Skeletal muscle satellite cell (primary cell): ENCODE data around the gene FOXD4L4. TPM values are rescaled to one million over a fixed set of nuclear protein-coding genes. Genes with fewer than 3 reads are reported as not detected.
"Not testable (repeated sequence)": the region's sequence is repeated elsewhere in the genome, so short reads cannot be mapped to it uniquely, and the experiment has no call there.

Source experiments
- H3K27me3 ChIP-seq: 2 replicates; pipeline ENCODE4 v1.7.0; 2013; ENCODE audit warnings: low read length; ENCODE audit not compliant: control insufficient read depth, insufficient read depth
- H3K36me3 ChIP-seq: 2 replicates; pipeline ENCODE4 v1.7.0; 2013; ENCODE audit warnings: mild to moderate bottlenecking, control low read depth, low read length; ENCODE audit not compliant: insufficient read depth
- H3K4me1 ChIP-seq: 2 replicates; pipeline ENCODE4 v1.7.0; 2013; ENCODE audit warnings: low read length; ENCODE audit not compliant: control insufficient read depth, insufficient read depth
- H3K4me2 ChIP-seq: 2 replicates; pipeline ENCODE4 v1.7.0; 2013; ENCODE audit warnings: mild to moderate bottlenecking, low read length
- H3K4me3 ChIP-seq: 2 replicates; pipeline ENCODE4 v1.7.0; 2013; ENCODE audit warnings: low read length
- H3K9ac ChIP-seq: 2 replicates; pipeline ENCODE4 v1.7.0; 2013; ENCODE audit warnings: mild to moderate bottlenecking, low read depth, low read length, moderate library complexity
- H3K9me3 ChIP-seq: replicated peaks from 2 replicates; pipeline ENCODE4 v1.7.0; 2013; ENCODE audit warnings: mild to moderate bottlenecking, control low read depth, low read length
- total RNA-seq: library from RNA; depleted of rRNA; stranded (reverse); fragments of >200 nt; gene quantifications from 2 replicates; pipeline ENCODE4 v1.2.3, GENCODE V29; 2012; rRNA removed

Gene FOXD4L4
- under 0.01 and 0.51 TPM in 2 replicates for total RNA-seq

DNA sequence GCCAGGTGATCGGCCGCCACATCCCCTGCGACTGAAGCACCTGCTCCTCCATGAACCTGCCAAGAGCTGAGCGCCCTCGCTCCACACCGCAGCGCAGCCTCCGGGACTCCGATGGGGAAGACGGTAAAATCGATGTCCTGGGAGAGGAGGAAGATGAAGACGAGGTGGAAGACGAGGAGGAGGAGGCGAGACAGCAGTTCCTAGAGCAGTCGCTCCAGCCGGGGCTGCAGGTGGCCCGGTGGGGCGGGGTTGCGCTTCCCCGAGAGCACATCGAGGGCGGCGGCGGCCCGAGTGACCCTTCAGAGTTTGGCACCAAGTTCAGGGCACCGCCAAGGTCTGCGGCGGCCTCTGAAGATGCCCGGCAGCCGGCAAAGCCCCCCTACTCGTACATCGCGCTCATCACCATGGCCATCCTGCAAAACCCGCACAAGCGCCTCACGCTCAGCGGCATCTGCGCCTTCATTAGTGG, at the start of gene FOXD4L4:
TSS of gene FOXD4L4 (plus strand) at position 51 of the 469 bp plus-strand sequence. CDS start at position 51, 0 bp downstream.
- not testable (repeated sequence) for H3K27me3 ChIP-seq, H3K4me1 ChIP-seq, H3K9ac ChIP-seq, H3K9me3 ChIP-seq, H3K36me3 ChIP-seq, H3K4me2 ChIP-seq, H3K4me3 ChIP-seq

- not testable (repeated sequence) for H3K4me2 ChIP-seq, H3K4me1 ChIP-seq, H3K36me3 ChIP-seq, H3K9ac ChIP-seq, H3K9me3 ChIP-seq, H3K4me3 ChIP-seq, H3K27me3 ChIP-seq
Observed at GRCh38 chr9:65703550-65703949, 33.4 kb upstream of the FOXD4L4 start.

- not testable (repeated sequence) for H3K27me3 ChIP-seq, H3K9ac ChIP-seq, H3K4me3 ChIP-seq, H3K4me1 ChIP-seq, H3K36me3 ChIP-seq, H3K4me2 ChIP-seq, H3K9me3 ChIP-seq
Observed at GRCh38 chr9:65714445-65714844, 22.5 kb upstream of the FOXD4L4 start.

GRCh38 chr9:65738133-65738532, 1.2 kb downstream of the FOXD4L4 start:
- H3K36me3 ChIP-seq, H3K4me2 ChIP-seq, H3K27me3 ChIP-seq, H3K9ac ChIP-seq, H3K4me3 ChIP-seq, H3K4me1 ChIP-seq, H3K9me3 ChIP-seq: not testable (repeated sequence)
